H9 (cell line): Measurements from ENCODE around the gene ZNF99. TPM values are rescaled to one million over a fixed set of nuclear protein-coding genes. Genes with fewer than 3 reads are reported as not detected.
"Not testable (repeated sequence)": the region's sequence is repeated elsewhere in the genome, so short reads cannot be mapped to it uniquely, and the experiment has no call there.

Experiments
- DNase-seq: peaks from one replicate; pipeline ENCODE4 v3.0.0-alpha.2; 2017
- H2AFZ ChIP-seq: one replicate; pipeline ENCODE4 v1.6.1; 2013; ENCODE audit warnings: mild to moderate bottlenecking, low read length, control low read depth, moderate library complexity
- H2AK5ac ChIP-seq: 2 replicates; pipeline ENCODE4 v1.6.1; 2013; ENCODE audit warnings: low read length, control low read depth, mixed read lengths; ENCODE audit not compliant: insufficient read length
- H2BK120ac ChIP-seq: one replicate; pipeline ENCODE4 v1.6.1; 2013; ENCODE audit warnings: low read depth, mild to moderate bottlenecking, low read length, control low read depth, inconsistent platforms; ENCODE audit not compliant: poor library complexity, severe bottlenecking
- H2BK12ac ChIP-seq: 2 replicates; pipeline ENCODE4 v1.6.1; 2013; ENCODE audit warnings: low read length, control low read depth, mixed read lengths, low read depth; ENCODE audit not compliant: insufficient read length
- H2BK15ac ChIP-seq: 2 replicates; pipeline ENCODE4 v1.6.1; 2013; ENCODE audit warnings: low read depth, low read length, control low read depth
- H2BK20ac ChIP-seq: one replicate; pipeline ENCODE4 v1.6.1; 2013; ENCODE audit warnings: low read depth, mild to moderate bottlenecking, low read length, control low read depth, inconsistent platforms; ENCODE audit not compliant: poor library complexity, severe bottlenecking
- H2BK5ac ChIP-seq: 2 replicates; pipeline ENCODE4 v1.6.1; 2013; ENCODE audit warnings: low read length, control low read depth, mixed read lengths; ENCODE audit not compliant: insufficient read length
- H3K14ac ChIP-seq: 2 replicates; pipeline ENCODE4 v1.6.1; 2013; ENCODE audit warnings: low read length, control low read depth; ENCODE audit not compliant: insufficient read depth
- H3K18ac ChIP-seq: 2 replicates; pipeline ENCODE4 v1.6.1; 2013; ENCODE audit warnings: low read depth, mild to moderate bottlenecking, mixed read lengths, low read length, control low read depth; ENCODE audit not compliant: insufficient read length
- H3K23ac ChIP-seq: 2 replicates; pipeline ENCODE4 v1.6.1; 2013; ENCODE audit warnings: low read length, control low read depth, mixed read lengths, low read depth; ENCODE audit not compliant: insufficient read length
- H3K23me2 ChIP-seq: 2 replicates; pipeline ENCODE4 v1.6.1; 2013; ENCODE audit warnings: low read depth, mild to moderate bottlenecking, mixed read lengths, low read length, control low read depth; ENCODE audit not compliant: insufficient read length, poor library complexity, severe bottlenecking
- H3K27ac ChIP-seq: 2 replicates; pipeline ENCODE4 v1.5.1; 2013; ENCODE audit warnings: low read length, control low read depth, mixed read lengths, low read depth; ENCODE audit not compliant: insufficient read length
- H3K27me3 ChIP-seq: 2 replicates; pipeline ENCODE4 v1.6.1; 2013; ENCODE audit warnings: low read length, control low read depth, inconsistent platforms; ENCODE audit not compliant: insufficient read depth
- H3K4ac ChIP-seq: 2 replicates; pipeline ENCODE4 v1.6.1; 2013; ENCODE audit warnings: low read depth, mild to moderate bottlenecking, control low read depth, inconsistent platforms, low read length, moderate library complexity
- H3K4me1 ChIP-seq: 2 replicates; pipeline ENCODE4 v1.6.1; 2013; ENCODE audit warnings: low read length, control low read depth, inconsistent platforms; ENCODE audit not compliant: insufficient read depth
- H3K4me2 ChIP-seq: 2 replicates; pipeline ENCODE4 v1.6.1; 2013; ENCODE audit warnings: low read length, control low read depth, mixed read lengths; ENCODE audit not compliant: insufficient read length, insufficient read depth
- H3K56ac ChIP-seq: 2 replicates; pipeline ENCODE4 v1.6.1; 2013; ENCODE audit warnings: low read depth, mild to moderate bottlenecking, mixed read lengths, low read length, control low read depth; ENCODE audit not compliant: insufficient read length
- H3K79me1 ChIP-seq: 2 replicates; pipeline ENCODE4 v1.6.1; 2013; ENCODE audit warnings: low read depth, mild to moderate bottlenecking, moderate library complexity, low read length, control low read depth, inconsistent platforms; ENCODE audit not compliant: insufficient read depth, poor library complexity, severe bottlenecking
- H3K79me2 ChIP-seq: 2 replicates; pipeline ENCODE4 v1.6.1; 2013; ENCODE audit warnings: low read length, control low read depth, inconsistent platforms; ENCODE audit not compliant: insufficient read depth
- H3K9ac ChIP-seq: 2 replicates; pipeline ENCODE4 v1.6.1; 2013; ENCODE audit warnings: low read length, control low read depth, mixed read lengths; ENCODE audit not compliant: insufficient read length; ENCODE audit errors: extremely low read depth
- H3K9me3 ChIP-seq: one replicate; pipeline ENCODE4 v1.6.1; 2013; ENCODE audit warnings: low read depth, low read length, inconsistent platforms; ENCODE audit not compliant: control insufficient read depth
- H3T11ph ChIP-seq: one replicate; pipeline ENCODE4 v1.6.1; 2013; ENCODE audit warnings: mild to moderate bottlenecking, low read length, control low read depth, inconsistent platforms
- H4K20me1 ChIP-seq: one replicate; pipeline ENCODE4 v1.6.1; 2013; ENCODE audit not compliant: control insufficient read depth, insufficient read length, insufficient read depth
- H4K5ac ChIP-seq: 2 replicates; pipeline ENCODE4 v1.6.1; 2013; ENCODE audit warnings: low read depth, mild to moderate bottlenecking, mixed read lengths, low read length, control low read depth; ENCODE audit not compliant: insufficient read length
- H4K8ac ChIP-seq: replicated peaks from 2 replicates; pipeline ENCODE4 v1.6.1; 2013; ENCODE audit warnings: low read length, control low read depth, mixed read lengths, low read depth; ENCODE audit not compliant: insufficient read length
- H4K91ac ChIP-seq: 2 replicates; pipeline ENCODE4 v1.6.1; 2013; ENCODE audit warnings: low read depth, mild to moderate bottlenecking, moderate library complexity, mixed read lengths, low read length, control low read depth; ENCODE audit not compliant: insufficient read length
- H3K27ac Mint-ChIP-seq, 3 experiments: 2 replicates in 2 of 3; 3 replicates in 1 of 3; pipeline ENCODE4 v1.8.0; 2020 to 2021; ENCODE audit warnings: mixed read lengths in 3 of 3, mild to moderate bottlenecking in 1 of 3, moderate library complexity in 1 of 3
- H3K27me3 Mint-ChIP-seq: 2 replicates; pipeline ENCODE4 v1.8.0; 2021; ENCODE audit warnings: low read depth, mild to moderate bottlenecking, moderate library complexity, mixed read lengths
- H3K36me3 Mint-ChIP-seq, 3 experiments: 2 replicates in 2 of 3; 3 replicates in 1 of 3; pipeline ENCODE4 v1.8.0; 2020 to 2021; ENCODE audit warnings: low read depth in 3 of 3, mixed read lengths in 3 of 3; ENCODE audit not compliant: insufficient read depth in 1 of 3
- H3K4me1 Mint-ChIP-seq, 2 experiments: 2 replicates each; pipeline ENCODE4 v1.8.0; 2020; ENCODE audit warnings: mixed read lengths in 2 of 2
- H3K4me3 Mint-ChIP-seq, 2 experiments: 2 replicates in 1 of 2; 3 replicates in 1 of 2; pipeline ENCODE4 v1.8.0; 2020 to 2021; ENCODE audit warnings: mild to moderate bottlenecking in 2 of 2, mixed read lengths in 2 of 2, moderate library complexity in 1 of 2
- H3K9me3 Mint-ChIP-seq, 2 experiments: 2 replicates in 1 of 2; 3 replicates in 1 of 2; pipeline ENCODE4 v1.8.0; 2020; ENCODE audit warnings: mild to moderate bottlenecking in 2 of 2, mixed read lengths in 2 of 2, moderate library complexity in 1 of 2
- WGBS: extraction: QIAGEN DNeasy Blood & Tissue Kit; methylation state at CpG from one replicate; pipeline ENCODE4 v1.1.7; 2013; ENCODE audit warnings: missing lambda C conversion rate, low lambda C conversion rate, mixed read lengths; ENCODE audit not compliant: insufficient read length; ENCODE audit errors: extremely low coverage; 5-methylcytosine and 5-hydroxymethylcytosine counted together
- total RNA-seq: library from RNA; stranded (reverse); gene quantifications from 2 replicates; pipeline ENCODE4 v1.2.1, GENCODE V29; 2021
- TF ChIP-seq, protein P1 (sequence below): fragments of 200-600 bp; sonication (generic); conservative IDR thresholded peaks from 3 replicates; pipeline ENCODE4 v1.8.0; 2021; ENCODE audit warnings: antibody characterized with exemption, mild to moderate bottlenecking

Gene ZNF99
- total RNA-seq, 1 experiment from 2014 or later: not detected

GRCh38 chr19:22708983-22709382 lies 75.0 kb downstream of the ZNF99 start:
- no CpG with 5 or more reads among the region's 27 CpGs for WGBS
- H3T11ph ChIP-seq: no peak overlapping the region
- H3K4me2 ChIP-seq: no peak overlapping the region
- no peak overlapping the region for H2BK15ac ChIP-seq
- no peak overlapping the region for H2BK12ac ChIP-seq
- no peaks in the 10 kb centered on the region for H3K79me1 ChIP-seq
- H4K20me1 ChIP-seq: no peaks in the 10 kb centered on the region
- no peak overlapping the region for H3K27ac ChIP-seq
- no peaks in the 10 kb centered on the region for H3K27me3 Mint-ChIP-seq
- no peak overlapping the region for H2BK120ac ChIP-seq
- peaks cover 55% of the 10 kb centered on the region for H3K9me3 ChIP-seq
- H2AK5ac ChIP-seq: no peak overlapping the region
- peaks cover 70 to 80% of the 10 kb centered on the region in 2 experiments for H3K9me3 Mint-ChIP-seq
- H4K91ac ChIP-seq: no peak overlapping the region
- no peak overlapping the region for H4K8ac ChIP-seq
- no peak overlapping the region for H3K27ac Mint-ChIP-seq
- TF ChIP-seq, protein P1, sequence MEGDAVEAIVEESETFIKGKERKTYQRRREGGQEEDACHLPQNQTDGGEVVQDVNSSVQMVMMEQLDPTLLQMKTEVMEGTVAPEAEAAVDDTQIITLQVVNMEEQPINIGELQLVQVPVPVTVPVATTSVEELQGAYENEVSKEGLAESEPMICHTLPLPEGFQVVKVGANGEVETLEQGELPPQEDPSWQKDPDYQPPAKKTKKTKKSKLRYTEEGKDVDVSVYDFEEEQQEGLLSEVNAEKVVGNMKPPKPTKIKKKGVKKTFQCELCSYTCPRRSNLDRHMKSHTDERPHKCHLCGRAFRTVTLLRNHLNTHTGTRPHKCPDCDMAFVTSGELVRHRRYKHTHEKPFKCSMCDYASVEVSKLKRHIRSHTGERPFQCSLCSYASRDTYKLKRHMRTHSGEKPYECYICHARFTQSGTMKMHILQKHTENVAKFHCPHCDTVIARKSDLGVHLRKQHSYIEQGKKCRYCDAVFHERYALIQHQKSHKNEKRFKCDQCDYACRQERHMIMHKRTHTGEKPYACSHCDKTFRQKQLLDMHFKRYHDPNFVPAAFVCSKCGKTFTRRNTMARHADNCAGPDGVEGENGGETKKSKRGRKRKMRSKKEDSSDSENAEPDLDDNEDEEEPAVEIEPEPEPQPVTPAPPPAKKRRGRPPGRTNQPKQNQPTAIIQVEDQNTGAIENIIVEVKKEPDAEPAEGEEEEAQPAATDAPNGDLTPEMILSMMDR: no peak
- no peak overlapping the region for H2BK20ac ChIP-seq
- no peaks in the 10 kb centered on the region for H3K23me2 ChIP-seq
- no peak overlapping the region for H3K14ac ChIP-seq
- H2BK5ac ChIP-seq: no peak overlapping the region
- peaks cover 0 to 5% (median 3%) of the 10 kb centered on the region in 3 experiments; a peak in 2 of 7 replicates for H3K36me3 Mint-ChIP-seq
- no peak overlapping the region for H3K9ac ChIP-seq
- H3K4me1 ChIP-seq: no peaks in the 10 kb centered on the region
- H3K4me3 Mint-ChIP-seq: no peak overlapping the region
- H3K56ac ChIP-seq: no peak overlapping the region
- no peak overlapping the region for H4K5ac ChIP-seq
- H3K27me3 ChIP-seq: no peaks in the 10 kb centered on the region
- no peak overlapping the region for H3K4ac ChIP-seq
- H3K18ac ChIP-seq: no peak overlapping the region
- H3K79me2 ChIP-seq: no peaks in the 10 kb centered on the region
- H3K4me1 Mint-ChIP-seq: no peaks in the 10 kb centered on the region
- no peak overlapping the region for H3K23ac ChIP-seq
- no peak for DNase-seq
- H2AFZ ChIP-seq: no peak overlapping the region

- DNase-seq, H3K14ac ChIP-seq, H3K79me1 ChIP-seq, H3K9ac ChIP-seq, H4K20me1 ChIP-seq, H2BK5ac ChIP-seq, H2AK5ac ChIP-seq, H3K27ac Mint-ChIP-seq, H3K4me1 Mint-ChIP-seq, H2BK12ac ChIP-seq, H4K8ac ChIP-seq, H2BK20ac ChIP-seq, H3K4me2 ChIP-seq, H3K23ac ChIP-seq, H3K79me2 ChIP-seq, H3K4me1 ChIP-seq, H3K4ac ChIP-seq, H3K27me3 ChIP-seq, H3K18ac ChIP-seq, H3K27ac ChIP-seq, H3K23me2 ChIP-seq, H3K27me3 Mint-ChIP-seq, H4K91ac ChIP-seq, H3T11ph ChIP-seq, H2BK15ac ChIP-seq, H3K56ac ChIP-seq, H3K4me3 Mint-ChIP-seq, H2AFZ ChIP-seq, H2BK120ac ChIP-seq, H4K5ac ChIP-seq: not testable (repeated sequence)
- peaks cover 57% of the 10 kb centered on the region for H3K9me3 ChIP-seq
- no CpG with 5 or more reads among the region's 28 CpGs for WGBS
- H3K36me3 Mint-ChIP-seq: peaks cover 9 to 16% (median 16%) of the 10 kb centered on the region in 3 experiments
- peaks cover 74 to 81% of the 10 kb centered on the region in 2 experiments for H3K9me3 Mint-ChIP-seq
These were observed 80.9 kb downstream of the ZNF99 start for GRCh38 chr19:22703096-22703495.
